ENCODE data around the gene ZSWIM5.

DNA sequence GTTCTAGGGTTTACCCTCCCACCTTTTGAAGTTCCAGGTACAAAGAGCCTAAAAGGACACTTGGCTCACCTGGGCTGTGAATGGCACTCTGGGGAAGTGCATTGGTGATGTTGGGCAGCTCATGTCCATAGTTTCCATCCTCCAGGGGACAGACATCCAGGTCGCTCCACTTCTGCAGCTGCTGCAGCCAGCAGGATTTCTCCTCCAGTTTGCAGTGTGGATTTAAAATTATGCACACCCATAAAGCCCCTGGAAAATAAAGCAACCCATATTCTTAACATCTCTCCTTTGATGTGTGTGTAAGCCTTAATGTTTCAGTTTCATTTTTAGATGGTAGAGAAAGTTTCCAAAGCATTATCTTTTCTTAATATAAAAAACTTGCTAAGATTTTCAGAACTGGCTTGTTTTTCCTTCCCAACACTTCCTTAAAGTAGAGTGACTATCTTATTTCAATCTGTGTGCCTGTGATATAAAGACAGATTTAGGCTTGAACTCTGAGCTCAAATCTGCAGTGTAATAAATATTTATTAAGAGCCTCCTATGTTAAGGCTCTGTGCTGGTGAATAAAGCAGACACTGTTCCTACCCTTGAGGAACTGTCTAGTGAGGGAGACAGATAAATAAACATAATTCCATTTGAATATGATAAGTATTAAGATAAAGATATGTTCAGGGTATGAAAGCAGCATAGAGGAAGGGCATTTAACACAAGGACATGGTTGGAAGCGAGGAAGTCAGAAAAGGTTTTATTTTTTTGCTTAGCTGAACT lies 155.2 kb downstream of the ZSWIM5 start:
- no peak for TF ChIP-seq POLR2AphosphoS5 (IDR thresholded peaks at IDR 0.05; ENCODE audit: low read depth, low read length)
- no peak for TF ChIP-seq POLR2A (IDR thresholded peaks at IDR 0.05; ENCODE audit: low read depth, low read length)

Data from GM12892 (cell line).